ENCODE results near the gene TAPT1. TPM values are rescaled to one million over a fixed set of nuclear protein-coding genes. Genes with fewer than 3 reads are reported as not detected.
A peak's percentile ranks its signal among the peaks of the same experiment; 100 is the strongest.

Gene TAPT1
- total RNA-seq, 1 experiment from 2014 or later: 48.6 TPM

GRCh38 chr4:16159286-16159685 is 67.0 kb downstream of the TAPT1 start:
- ChIA-PET CTCF (no interaction called here), POLR2A (ENCODE audit: low non-redundant PET) (no interaction called here)
- no TSS peak for BruUV-seq (replicated peaks)
- H3K27me3 ChIP-seq (replicated peaks; ENCODE audit: insufficient read depth, low read depth, low read length, poor library complexity): no peaks in the 10 kb centered on the region
- H3K4me1 ChIP-seq (ENCODE audit: insufficient read depth, low read length, poor library complexity, severe bottlenecking): peaks cover 69% of the 10 kb centered on the region
- no peak for TF ChIP-seq EZH2 (IDR thresholded peaks at IDR 0.05; ENCODE audit: borderline replicate concordance, low read depth, low read length, poor library complexity, severe bottlenecking)
- H3K27ac ChIP-seq (ENCODE audit: low read depth, low read length, poor library complexity, severe bottlenecking): no peak overlapping the region
- no peaks in the 10 kb centered on the region for H3K9me3 ChIP-seq (ENCODE audit: low read depth, low read length, poor library complexity, severe bottlenecking)
- no peak overlapping the region for H3K4me3 ChIP-seq (ENCODE audit: low read depth, low read length, poor library complexity, severe bottlenecking)
- intact Hi-C loops (cut with micrococcal nuclease; ENCODE audit: unreplicated experiment): loop anchor here (2.0 kb wide), 1 partner anchor 40 kb away; no protein-coding TSS in a partner anchor
- peaks cover 8% of the 10 kb centered on the region for H3K36me3 ChIP-seq (ENCODE audit: insufficient read depth, low read length, poor library complexity, severe bottlenecking)
- DNase-seq (ENCODE audit: low spot score): no peak

DNA sequence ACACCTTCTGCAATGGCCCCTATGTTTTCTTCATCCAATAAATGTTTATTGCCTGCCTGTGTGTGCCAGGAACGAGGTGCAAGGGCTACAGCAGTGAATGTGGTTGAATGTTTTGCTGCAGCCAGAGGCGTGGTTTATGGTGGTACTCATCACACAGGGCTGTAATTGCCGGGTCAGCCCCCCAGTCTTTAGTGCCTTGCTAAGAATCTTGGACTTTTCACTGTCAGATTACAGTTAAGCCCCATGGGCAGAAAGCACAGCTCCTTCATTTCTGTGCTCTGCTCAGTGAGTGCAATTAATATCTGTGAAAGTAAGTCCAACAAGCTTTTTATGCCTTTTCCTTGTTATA is 67.8 kb downstream of the TAPT1 start:
- no peaks in the 10 kb centered on the region for H3K9me3 ChIP-seq (ENCODE audit: low read depth, low read length, poor library complexity, severe bottlenecking)
- H3K36me3 ChIP-seq (ENCODE audit: insufficient read depth, low read length, poor library complexity, severe bottlenecking): peaks cover 8% of the 10 kb centered on the region
- TF ChIP-seq EZH2 (IDR thresholded peaks at IDR 0.05; ENCODE audit: borderline replicate concordance, low read depth, low read length, poor library complexity, severe bottlenecking): no peak
- TF ChIP-seq, protein P1, sequence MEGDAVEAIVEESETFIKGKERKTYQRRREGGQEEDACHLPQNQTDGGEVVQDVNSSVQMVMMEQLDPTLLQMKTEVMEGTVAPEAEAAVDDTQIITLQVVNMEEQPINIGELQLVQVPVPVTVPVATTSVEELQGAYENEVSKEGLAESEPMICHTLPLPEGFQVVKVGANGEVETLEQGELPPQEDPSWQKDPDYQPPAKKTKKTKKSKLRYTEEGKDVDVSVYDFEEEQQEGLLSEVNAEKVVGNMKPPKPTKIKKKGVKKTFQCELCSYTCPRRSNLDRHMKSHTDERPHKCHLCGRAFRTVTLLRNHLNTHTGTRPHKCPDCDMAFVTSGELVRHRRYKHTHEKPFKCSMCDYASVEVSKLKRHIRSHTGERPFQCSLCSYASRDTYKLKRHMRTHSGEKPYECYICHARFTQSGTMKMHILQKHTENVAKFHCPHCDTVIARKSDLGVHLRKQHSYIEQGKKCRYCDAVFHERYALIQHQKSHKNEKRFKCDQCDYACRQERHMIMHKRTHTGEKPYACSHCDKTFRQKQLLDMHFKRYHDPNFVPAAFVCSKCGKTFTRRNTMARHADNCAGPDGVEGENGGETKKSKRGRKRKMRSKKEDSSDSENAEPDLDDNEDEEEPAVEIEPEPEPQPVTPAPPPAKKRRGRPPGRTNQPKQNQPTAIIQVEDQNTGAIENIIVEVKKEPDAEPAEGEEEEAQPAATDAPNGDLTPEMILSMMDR (conservative IDR thresholded peaks at IDR 0.05; ENCODE audit: low read depth, low read length): no peak
- intact Hi-C loops (cut with micrococcal nuclease; ENCODE audit: unreplicated experiment): loop anchor here (2.0 kb wide), 1 partner anchor 40 kb away; no protein-coding TSS in a partner anchor
- BruUV-seq (replicated peaks): no TSS peak
- no peak overlapping the region for H3K27ac ChIP-seq (ENCODE audit: low read depth, low read length, poor library complexity, severe bottlenecking)
- no peaks in the 10 kb centered on the region for H3K27me3 ChIP-seq (replicated peaks; ENCODE audit: insufficient read depth, low read depth, low read length, poor library complexity)
- H3K4me1 ChIP-seq (ENCODE audit: insufficient read depth, low read length, poor library complexity, severe bottlenecking): peaks cover 69% of the 10 kb centered on the region
- H3K4me3 ChIP-seq (ENCODE audit: low read depth, low read length, poor library complexity, severe bottlenecking): no peak overlapping the region
- DNase-seq (ENCODE audit: low spot score): no peak
- POLR2A ChIA-PET (ENCODE audit: low non-redundant PET): no interaction called here
- CTCF ChIA-PET: interaction anchor here (0.6 to 0.8 kb wide), 2 partner anchors 47 to 122 kb away, joined by 4 to 11 read pairs; no protein-coding TSS in a partner anchor

DNA sequence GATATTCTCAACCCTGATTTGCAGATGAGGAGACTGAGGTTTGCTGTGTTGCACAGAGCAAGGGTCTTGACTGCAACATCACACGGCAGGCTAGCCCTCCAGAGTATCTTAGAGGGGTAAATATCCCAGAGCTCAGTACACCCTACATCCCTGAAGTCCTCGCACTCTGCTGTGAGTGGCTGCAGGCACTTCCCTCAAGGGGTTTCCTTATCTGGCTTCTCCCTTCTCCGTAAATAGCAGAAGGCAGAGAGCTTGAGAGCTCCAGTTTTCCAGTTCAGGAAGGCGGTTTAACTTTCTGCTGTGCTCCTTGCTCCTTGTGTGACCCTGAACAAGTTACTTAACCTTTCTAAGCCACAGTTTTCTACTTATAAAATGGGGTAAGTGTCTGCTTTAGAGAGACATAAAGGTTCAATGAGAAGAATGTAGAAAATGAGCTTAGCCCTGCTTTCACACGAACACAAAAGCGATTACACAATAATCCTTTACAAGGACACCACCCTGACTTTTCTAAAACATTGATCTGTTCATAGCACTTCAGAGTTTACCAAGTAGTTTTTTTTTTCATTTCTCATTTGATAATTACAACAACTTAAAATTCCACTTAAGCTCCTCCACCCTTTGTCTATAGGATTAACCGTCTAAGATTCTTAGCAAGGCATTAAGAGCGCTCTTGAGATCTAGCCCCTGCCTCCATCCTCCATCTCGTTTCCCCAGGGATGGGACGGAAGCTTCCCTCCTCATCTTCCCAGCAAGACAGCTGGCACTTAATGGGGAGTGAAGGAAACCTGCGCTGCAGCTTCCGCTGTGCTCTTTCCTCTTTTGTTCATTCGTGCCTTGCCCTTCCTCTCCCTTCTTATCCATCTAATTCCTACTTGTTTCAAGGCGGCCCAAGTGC is 68.4 kb downstream of the TAPT1 start:
- Histone ChIP-seq H3K36me3 (ENCODE audit: insufficient read depth, low read length, poor library complexity, severe bottlenecking) (peaks cover 2% of the 10 kb centered on the region), H3K9me3 (ENCODE audit: low read depth, low read length, poor library complexity, severe bottlenecking) (no peaks in the 10 kb centered on the region), H3K27me3 (replicated peaks; ENCODE audit: insufficient read depth, low read depth, low read length, poor library complexity) (no peaks in the 10 kb centered on the region), H3K4me1 (ENCODE audit: insufficient read depth, low read length, poor library complexity, severe bottlenecking) (peaks cover 69% of the 10 kb centered on the region), H3K27ac (ENCODE audit: low read depth, low read length, poor library complexity, severe bottlenecking) (peak overlapping the region; percentile 35), H3K4me3 (ENCODE audit: low read depth, low read length, poor library complexity, severe bottlenecking) (no peak overlapping the region)
- no TSS peak for BruUV-seq (replicated peaks)
- CTCF ChIA-PET: interaction anchor here (0.6 to 0.8 kb wide), 2 partner anchors 48 to 121 kb away, joined by 4 to 11 read pairs; no protein-coding TSS in a partner anchor
- no peak for TF ChIP-seq EZH2 (IDR thresholded peaks at IDR 0.05; ENCODE audit: borderline replicate concordance, low read depth, low read length, poor library complexity, severe bottlenecking)
- TF ChIP-seq, protein P1 (conservative IDR thresholded peaks at IDR 0.05; ENCODE audit: low read depth, low read length): no peak
- POLR2A ChIA-PET (ENCODE audit: low non-redundant PET): no interaction called here
- intact Hi-C loops (cut with micrococcal nuclease; ENCODE audit: unreplicated experiment): loop anchor here (2.0 kb wide), 1 partner anchor 41 kb away; no protein-coding TSS in a partner anchor
- peak; percentile 99 for DNase-seq (ENCODE audit: low spot score)

All from A673 (cell line).